HG02973 (cell line): ENCODE measurements around the gene UBL3.

Experiments
- ATAC-seq: cut with Tn5 transposase; IDR thresholded peaks from one replicate; pipeline ENCODE4 v1.9.1; 2021; ENCODE audit warnings: moderate library complexity; ENCODE audit not compliant: unreplicated experiment

Gene UBL3

DNA sequence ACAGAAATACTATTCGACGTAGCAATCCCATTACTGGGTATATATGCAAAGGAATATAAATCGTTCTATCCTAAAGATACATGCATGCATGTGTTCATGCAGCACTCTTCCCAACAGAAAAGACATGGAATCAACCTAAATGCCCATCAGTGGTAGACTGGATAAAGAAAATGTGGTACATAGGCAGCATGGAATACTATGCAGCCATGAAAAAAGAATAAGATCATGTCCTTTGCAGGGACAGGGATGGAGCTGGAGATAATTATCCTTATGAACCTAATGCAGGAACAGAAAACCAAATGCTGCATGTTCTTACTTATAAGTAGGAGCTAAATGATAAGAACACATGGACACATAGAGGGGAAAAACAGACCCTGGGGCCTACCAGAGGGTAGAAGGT lies 89.3 kb downstream of the UBL3 start:
- ATAC-seq = no peak

DNA sequence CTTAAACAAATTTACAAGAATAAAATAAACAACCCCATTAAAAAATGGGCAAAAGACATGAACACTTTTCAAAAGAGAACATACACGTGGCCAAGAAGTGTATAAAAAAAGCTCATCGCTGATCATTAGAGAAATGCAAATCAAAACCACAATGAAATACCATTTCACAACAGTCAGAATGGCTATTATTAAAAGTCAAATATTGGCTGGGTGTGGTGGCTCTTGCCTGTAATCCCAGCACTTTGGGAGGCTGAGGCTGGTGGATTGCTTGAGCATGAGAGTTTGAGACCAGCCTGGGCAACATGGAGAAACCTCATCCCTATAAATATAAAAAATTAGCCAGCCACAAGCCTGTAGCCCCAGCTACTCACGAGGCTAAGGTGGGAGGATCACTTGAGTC lies 89.9 kb downstream of the UBL3 start:
- no peak for ATAC-seq

DNA sequence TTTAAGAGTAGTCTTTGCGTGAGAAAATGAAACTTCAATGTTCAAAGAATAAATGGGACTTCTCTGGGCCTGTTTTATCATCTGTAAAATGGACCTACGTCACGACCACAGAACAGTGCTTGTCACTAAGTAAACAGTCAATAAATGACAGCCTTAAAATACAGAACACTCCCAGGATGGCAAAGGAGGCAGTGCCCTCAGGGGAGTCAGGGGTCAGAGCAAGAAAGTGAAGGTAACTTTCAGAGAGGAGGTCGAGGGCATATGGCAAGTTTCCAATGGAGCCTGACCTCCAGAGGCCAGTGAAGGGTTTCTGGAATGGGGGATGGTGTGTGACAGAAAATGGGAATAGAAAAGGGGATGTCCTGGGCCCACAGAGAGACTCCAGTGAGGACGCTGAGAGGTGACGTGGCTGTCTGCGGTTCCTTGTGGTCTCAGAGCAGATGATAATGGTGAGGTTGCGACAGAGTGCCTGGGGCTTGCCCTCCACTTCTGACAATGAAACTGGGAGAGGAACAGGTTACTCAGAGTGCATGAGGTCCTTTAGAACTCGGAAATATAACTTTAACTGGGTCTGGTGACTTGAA lies 91.8 kb downstream of the UBL3 start:
- peak; percentile 61 for ATAC-seq

DNA sequence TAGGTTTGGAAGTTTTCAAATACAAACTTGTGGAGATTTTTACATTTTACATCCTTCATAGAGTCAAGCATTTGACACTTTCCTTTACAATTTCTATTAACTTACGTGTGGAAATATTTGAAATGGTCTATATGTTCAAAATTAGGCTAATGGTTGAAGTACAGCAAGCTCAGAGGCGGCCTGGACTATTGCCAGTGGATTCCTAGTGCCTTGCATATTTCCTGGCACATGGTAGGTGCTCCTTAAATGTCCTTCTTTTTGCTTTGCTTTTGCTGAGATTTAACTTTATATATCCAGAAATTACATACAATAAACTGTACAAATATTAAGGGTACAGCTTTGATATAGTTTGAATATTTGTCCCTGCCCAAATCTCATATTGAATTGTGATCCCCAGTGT lies 93.9 kb downstream of the UBL3 start:
- no peak for ATAC-seq

DNA sequence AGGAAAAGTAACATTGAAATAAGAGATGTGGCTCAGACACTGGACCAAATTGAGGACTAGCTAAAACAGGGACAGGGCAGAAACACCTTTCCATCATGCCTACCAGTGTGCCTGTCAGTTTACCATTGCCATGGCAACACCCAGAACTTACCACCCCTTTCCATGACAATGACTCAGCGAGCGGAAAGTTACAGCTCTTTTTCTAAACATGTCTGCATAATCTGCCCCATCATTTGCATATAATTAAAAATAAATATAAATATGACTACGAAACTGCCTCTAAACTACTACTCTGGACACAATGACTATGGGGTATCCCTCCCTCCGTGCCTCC lies 96.0 kb downstream of the UBL3 start:
- no peak for ATAC-seq

DNA sequence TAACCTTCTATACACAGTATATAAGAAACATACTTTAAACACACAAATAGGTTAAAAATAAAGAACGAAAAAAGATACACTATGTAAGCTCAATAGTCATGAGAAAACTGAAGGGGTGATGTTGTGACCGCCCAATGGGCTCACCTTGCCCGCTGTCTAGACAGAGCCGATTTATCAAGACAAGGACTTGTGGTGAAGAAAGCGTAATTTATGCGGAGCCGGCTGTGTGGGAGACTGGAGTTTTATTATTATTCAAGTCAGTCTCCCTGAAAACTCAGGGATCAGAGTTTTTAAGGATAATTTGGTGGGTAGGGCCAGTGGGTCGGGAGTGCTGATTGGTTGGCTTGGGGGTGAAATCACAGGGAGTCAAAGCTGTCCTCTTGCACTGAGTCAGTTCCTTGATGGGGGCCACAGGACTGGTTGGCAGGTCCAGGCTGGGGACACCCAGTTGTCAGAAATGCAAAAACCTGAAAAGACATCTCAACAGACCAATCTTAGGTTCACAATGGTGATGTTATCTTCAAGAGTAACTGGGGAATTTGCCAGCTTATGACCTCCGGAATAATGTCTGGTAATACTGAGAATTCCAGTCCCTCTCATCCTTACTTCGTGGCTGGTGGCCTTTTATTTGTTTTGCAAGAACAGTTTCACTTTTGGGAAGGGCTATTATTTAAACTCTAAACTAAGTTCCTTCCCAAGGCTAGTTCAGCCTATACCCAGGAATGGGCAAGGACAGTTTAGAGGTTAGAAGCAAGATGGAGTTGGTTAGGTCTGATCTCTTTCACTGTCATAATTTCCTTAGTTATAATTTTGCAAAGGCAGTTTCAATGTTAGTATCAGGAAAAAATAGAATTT lies 96.6 kb downstream of the UBL3 start:
- no peak for ATAC-seq

DNA sequence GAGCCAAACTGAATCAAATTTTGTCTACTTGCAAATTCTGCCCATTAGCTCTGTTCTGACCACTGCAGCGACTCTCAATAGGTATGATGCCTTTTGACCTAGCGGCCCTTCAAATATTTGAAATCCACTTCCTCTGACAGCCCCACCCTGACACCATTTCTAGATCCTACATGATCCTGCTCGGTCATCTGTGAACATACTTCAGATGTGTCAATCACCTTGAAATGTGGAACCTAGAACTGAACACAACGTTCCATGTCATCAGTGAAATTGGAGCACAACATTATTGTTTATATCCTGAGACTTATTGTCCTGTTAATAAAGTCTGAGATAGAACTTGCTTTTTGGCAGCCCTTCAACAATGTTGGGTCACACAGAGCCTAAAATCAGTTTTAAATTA lies 98.2 kb downstream of the UBL3 start:
- no peak for ATAC-seq

DNA sequence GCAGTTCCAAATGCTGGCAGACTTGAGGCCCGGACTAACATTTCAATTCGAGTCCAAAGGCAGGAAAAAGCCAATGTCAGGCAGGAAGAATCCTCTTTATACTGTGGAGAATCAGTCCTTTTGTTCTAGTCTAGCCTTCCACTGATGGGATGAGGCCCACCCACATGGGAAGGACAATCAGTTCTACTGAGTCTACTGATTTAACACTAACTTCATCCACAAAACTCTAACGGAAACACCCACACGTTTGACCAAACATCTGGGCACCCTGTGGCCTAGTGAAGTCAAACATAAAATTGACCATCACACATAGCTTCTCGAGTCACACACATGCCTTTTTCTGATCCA lies 100.3 kb downstream of the UBL3 start:
- ATAC-seq = no peak

DNA sequence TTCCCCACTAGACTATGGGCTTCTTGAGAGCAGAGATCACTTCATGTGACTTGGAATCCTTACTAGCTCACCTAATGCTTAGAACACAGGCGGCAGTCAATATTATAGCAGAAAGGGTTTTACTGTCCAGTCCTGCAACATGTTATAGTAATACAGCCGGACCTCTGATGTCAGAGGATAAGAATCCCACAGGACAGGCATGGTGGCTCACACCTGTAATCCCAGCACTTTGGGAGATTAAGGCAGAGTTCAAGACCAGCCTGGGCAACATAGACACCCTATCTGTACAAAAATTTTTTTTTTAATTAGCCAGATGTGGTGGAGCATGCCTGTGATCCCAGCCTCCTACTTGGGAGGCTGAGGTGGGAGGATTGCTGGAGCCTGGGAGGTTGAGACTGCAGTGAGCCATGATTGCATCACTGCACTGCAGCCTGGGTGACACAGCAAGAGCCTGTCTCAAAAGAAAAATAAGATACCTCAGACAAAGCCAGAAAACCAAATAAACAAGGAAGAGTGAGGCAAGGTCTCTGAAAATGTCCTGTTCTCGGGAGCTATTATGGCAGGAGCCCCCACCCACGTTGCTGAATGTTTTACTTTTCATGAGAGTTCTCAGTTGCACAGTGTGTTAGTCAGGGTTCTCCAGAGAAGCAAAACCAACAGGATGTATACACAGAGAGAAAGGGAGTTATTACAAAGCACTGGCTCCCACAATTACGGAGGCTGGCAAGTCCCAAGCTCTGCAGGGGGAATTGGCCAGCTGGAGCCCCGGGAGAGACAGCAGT lies 100.8 kb downstream of the UBL3 start:
- no peak for ATAC-seq

DNA sequence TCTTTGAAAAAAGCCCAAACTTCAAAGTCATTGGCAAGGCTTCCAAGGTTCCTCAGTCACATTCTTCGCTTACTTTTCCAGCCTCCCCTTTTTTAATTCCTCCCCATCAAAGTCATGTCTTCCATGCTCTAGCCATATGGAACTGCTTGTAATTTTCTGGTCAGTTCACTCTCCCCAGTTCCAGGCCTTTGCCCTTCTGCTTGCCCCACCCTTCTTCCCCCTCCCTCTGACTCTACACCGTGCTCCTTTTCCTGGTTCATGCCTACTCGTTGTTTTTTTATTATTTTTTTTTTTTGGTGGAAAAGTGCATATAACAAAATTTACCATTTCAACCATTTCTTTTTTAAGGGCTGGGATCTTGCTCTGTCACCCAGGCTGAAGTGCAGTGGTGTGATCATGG lies 102.3 kb downstream of the UBL3 start:
- no peak for ATAC-seq

DNA sequence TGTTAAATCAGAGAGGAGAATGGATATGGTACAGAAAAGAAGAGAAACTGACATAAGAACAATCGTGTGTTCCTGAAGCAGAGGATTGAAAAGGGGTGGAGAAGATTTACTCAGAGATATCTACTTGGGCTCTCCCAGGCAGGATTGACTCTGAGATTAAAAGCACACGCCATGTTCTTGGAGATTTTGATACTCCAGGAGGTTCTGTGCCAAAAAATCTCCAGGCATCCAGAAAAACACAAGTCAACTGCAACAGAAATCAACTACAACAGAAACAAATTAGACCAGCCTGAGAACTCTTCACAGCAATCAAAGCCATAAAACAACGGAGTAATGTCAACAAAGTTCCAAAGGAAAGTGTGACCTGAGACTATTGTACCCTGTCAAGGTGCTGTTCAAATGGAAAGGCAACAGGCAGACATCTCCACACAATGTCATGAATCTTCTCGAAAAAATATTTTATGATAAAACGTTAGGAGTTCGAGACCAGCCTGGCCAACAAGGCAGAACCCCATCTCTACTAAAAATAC lies 104.2 kb downstream of the UBL3 start:
- no peak for ATAC-seq

DNA sequence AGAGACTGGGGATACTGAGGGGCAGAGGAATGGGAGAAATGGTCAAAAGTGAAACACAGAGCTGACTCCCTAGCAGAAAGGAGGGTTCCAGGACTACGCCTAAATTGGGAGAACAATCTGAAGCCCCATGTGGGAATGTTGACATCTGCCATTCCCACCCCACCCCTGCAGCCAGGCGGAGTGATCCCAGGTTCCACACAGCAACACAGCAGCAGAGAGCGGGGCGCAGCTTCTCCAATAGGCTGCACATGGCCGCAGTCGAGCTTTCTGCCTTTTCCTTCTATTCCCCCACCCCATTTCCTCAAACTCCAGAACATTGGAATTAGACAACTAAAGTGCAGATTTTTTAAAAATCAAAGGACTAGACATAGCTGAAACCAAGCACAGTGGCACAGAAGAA lies 104.7 kb downstream of the UBL3 start:
- no peak for ATAC-seq

DNA sequence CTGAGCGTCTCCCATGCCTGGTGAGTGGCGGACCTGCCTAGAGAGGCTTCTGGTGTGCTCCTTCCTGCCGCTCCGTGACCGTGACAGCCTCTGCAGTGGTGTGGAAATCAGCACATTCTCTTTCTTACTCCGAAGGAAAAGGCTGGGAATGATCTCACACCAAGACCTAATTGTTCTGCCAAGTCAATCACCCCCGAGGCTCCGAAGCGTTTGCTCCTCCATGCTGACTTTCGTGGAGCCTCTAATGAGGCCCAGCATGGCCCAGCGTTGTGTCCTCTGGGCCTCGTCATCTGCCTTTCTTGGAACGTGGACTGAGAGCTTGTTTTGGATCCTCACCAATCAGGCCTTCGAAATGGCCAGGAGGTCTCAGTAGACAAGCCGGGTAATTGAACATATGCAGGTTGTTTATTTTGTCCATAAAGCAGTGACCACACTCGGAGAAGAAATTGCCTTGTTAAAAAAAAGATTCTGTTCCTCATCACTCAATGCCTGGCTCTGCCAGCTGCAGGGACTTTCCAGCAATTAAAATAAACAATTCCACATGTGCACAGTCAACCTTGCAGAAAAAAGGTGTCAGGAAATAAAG lies 107.1 kb downstream of the UBL3 start:
- ATAC-seq = no peak

DNA sequence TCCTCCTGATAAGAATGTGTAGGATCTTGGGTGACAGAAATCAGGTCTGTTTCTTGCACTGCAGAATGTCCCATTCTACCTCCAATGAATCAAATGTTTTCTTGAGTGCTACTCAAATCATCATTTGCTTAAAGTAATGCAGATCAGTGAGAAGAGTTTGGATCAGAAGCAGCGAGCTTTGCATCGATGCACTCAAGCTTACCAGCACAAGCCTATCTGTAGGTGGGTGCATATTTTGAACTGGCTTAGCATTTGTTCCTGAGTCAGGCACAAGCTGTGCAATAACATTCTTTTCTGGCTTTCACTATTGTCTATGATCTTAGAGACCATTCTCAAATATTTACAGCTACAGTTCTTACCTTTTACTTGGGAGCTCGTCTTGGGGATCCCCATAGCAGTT lies 109.5 kb downstream of the UBL3 start:
- ATAC-seq = no peak

DNA sequence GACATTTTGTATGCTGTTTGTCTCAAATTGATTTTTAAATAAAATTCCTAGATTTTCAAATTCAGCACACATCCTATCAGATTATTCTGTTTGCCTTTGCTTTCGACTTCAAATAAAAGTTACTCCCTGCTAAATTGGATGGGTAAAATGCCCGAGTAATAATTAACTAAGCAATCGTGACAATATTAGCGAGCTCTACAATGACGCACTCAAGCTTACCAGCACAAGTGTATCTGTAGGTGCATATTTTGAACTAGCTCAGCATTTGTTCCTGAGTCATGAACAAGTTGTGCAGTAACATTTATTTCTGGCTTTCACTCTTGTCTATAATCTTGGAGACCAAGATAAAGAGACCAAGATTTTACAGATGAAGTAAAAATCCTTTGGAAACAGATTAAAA lies 113.4 kb downstream of the UBL3 start:
- ATAC-seq = no peak

DNA sequence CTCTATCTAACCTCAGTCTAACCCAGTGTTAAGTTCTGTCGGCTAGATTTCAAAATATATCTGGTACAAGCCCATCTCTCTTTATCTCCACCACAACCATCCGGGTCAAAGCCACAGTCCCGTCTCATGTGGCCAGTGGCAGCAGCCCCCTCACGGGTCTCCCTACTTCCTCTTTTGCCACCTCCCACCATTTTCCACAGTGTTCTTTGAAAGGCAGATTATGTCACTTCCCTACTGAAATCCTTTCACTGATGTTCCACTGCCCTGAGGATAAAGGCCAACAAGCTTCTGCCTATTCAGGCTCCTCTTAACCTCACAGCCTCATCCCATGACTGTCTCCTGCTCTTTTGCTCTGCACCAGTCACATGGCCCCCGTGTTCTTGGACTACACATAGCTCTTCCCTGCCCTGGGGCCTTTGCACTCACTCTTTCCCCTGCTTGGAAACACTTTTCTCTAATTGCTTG lies 117.2 kb downstream of the UBL3 start:
- no peak for ATAC-seq

DNA sequence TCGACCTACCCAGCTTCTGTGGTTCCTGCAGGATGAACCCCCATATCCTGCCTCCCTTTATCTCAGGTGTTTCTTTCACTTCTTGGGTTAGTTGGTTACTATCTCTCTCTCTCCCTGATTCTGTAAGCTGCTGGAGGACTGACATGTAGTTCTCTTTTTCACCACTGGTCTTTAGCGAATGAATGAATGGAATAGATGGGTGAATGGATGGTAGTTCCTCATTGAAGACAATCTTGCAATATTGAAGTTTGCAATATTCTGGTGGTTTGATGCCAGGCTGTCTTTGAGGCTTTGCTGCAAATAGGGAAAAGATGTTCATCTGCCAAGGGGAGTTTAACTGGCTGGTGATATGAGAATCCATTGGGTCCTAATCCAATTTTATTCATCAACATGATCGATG lies 120.2 kb downstream of the UBL3 start:
- no peak for ATAC-seq

DNA sequence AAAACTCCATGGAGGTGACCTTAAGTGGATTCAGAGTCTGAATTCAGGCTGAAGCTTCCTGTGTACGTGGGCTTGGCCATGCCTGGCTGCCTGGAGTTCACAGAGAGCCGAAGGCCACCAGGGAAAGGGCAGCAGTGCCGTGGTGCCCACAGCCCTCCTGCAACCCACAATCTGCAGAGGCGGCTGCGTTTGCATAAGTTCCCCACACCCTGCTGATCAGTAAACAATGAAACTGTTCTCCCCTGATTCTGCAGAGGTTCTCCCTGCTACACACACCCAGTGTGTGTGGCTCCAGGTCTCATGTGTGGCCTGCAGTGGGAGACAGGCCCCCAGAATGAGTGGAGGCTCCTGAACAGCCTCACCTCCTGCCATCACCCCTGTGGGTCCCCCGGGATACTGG lies 128.0 kb downstream of the UBL3 start:
- ATAC-seq = no peak

DNA sequence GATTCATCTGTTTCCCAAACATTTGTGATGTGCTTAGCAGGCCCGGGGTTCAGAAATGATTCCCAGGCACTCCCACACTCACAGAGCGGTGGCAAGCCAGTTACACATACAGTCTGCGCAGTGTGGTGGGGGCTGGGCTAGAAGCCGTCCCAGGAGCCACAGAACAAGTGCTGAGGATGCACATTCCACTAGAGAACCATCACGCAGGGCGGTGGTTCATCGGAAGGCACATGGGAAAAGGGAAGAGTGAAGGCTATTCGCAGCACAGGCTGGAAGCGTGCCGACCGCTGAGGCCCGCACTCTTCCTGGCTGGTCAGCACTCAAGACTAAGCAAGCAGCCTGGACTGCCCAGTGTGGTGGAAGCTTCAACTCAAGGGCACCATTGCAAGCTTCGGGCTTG lies 128.7 kb downstream of the UBL3 start:
- no peak for ATAC-seq

DNA sequence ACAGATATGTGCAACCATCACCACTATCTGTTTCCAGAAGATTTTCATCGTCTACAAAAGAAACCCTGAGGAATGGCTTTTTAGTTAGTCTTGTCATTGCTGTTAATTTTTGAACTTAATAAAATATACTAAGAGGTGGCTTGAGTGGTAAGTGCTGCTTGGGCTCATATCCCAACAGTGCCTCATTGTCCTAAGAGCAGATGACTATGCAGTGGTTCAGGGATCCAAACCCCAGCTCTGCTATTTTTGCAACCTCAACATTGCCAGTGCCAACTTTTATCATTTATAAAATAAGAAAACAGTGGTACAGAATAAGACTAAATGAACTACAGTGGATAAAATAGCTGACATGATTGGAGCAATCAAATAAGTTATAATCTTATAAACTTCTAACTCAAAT lies 131.7 kb downstream of the UBL3 start:
- ATAC-seq = no peak

DNA sequence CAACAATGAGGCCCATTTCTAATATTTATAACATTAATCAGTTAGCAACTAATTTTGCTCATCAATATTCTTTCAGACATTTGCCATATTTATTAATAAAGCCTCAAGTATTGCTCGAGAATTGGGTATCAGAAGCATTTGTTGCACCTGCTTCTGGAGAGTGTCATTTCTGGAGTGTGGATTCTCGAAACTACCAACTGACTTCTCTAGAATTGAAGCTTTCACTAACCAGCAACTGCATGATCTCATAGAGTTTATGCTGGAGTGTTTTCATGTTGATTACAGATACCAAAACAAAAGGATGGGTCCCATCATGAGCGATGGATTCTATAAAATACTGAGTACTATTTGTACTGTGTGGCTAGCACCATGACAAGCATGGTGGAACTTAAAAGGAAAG lies 133.9 kb downstream of the UBL3 start:
- ATAC-seq = no peak
